GM18502 (cell line): ENCODE data around the gene KCNG3.

Experiments used
- ATAC-seq: cut with Tn5 transposase; IDR thresholded peaks from one replicate; pipeline ENCODE4 v1.9.1; 2021; ENCODE audit warnings: mild to moderate bottlenecking; ENCODE audit not compliant: unreplicated experiment, poor library complexity

The KCNG3 gene, protein sequence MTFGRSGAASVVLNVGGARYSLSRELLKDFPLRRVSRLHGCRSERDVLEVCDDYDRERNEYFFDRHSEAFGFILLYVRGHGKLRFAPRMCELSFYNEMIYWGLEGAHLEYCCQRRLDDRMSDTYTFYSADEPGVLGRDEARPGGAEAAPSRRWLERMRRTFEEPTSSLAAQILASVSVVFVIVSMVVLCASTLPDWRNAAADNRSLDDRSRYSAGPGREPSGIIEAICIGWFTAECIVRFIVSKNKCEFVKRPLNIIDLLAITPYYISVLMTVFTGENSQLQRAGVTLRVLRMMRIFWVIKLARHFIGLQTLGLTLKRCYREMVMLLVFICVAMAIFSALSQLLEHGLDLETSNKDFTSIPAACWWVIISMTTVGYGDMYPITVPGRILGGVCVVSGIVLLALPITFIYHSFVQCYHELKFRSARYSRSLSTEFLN

DNA sequence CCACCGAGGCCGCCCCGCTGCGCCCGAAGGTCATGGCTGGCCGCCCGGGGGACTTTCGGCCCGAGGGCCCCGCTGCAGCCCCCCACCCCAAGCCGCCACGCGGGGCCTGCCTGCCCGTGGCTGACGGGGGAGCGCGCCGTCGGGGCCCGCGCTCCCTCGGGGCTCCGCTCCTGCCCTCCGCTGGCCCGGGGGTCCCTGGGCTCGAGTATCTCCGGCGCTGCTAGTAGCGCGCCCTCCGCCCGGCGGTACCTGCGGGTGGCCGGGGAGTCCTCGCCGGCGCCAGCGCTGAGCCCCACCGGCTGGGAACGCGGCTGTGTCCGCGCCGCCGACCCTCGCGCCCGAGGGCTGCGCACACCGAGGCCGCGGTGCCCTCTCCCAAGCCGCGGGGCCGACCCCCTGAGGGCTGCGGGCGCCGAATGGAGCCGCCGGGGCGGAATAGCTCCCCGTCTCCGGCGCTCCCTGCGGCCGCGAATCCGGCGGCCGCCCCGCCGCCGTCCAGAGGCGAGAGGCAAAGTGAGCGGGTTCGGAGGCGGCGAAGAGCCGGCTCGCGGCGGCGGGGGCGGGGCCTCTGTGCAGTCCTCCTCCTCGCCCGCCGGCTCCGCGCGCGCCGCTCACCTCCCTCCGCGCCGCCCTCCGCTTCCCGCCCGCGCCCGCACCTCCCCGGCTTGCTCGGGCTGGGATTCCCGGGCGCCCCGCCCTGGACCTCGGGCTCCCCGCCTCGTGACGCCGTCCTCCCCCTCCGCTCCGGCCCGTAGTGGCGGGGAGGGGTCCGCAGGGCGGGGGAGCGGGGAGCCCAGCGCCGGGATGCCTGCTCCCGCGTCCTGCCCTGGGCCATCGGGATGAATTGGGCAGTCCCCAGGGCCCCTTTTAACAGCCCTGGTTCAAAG is at the start of gene KCNG3:
Gene KCNG3, minus strand, starts transcription at position 515 of the 887 bp plus-strand sequence. Its CDS starts 481 bp downstream, at position 34.
- ATAC-seq, result peak; percentile 77

DNA sequence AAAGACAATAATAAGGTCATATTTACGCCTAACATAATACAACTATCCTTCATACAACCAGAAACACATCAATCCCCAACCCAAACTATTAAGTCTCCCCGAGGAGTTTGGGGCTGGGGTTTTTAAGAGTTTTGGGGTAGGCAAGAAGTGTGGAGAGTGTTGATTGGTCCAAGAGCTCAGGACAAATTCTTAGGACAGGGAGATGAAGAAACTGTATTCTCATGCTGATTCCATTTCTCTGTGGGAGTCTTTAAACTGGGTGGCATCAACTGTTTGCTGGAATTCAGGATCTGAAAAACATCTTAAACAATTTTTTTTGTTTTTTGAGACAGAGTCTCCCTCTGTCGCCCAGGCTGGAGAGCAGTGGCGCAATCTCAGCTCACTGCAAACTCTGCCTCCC is 49.1 kb upstream of the KCNG3 start:
- ATAC-seq, result no peak

DNA sequence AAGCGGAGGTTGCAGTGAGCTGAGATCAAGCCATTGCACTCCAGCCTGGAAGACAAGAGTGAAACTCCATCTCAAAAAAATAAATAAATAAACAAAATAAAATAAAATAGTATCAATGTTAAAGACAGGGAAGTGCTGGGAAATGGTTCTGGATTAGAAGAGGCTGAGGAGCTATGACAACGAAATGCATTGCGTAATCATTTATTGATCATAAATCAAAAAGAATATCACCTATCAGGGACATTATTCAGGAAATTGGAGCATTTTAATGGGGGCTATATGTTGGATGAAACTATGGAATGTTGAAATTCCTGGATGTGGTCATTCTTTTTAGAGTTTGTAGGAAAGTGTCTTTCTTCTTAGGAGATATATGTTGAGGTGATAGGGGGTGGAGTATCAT is 43.7 kb upstream of the KCNG3 start:
- no peak for ATAC-seq

DNA sequence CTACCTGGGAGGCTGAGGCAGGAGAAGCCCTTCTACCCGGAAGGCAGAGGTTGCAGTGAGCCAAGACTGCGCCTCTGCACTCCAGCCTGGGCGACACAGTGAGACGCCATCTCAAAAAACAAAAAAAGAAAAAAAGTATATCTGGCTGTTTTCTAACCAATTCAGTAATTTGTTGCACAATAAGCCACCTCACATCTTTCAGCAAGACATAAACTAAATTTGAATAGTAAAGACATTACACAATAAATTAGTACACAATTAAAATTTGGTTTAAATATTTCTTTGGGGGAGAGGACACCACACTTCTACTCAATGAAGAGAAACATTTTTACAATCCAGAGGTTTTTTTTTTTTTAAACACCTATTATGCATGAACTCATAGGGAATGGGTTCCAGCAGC is 38.6 kb upstream of the KCNG3 start:
- no peak for ATAC-seq

DNA sequence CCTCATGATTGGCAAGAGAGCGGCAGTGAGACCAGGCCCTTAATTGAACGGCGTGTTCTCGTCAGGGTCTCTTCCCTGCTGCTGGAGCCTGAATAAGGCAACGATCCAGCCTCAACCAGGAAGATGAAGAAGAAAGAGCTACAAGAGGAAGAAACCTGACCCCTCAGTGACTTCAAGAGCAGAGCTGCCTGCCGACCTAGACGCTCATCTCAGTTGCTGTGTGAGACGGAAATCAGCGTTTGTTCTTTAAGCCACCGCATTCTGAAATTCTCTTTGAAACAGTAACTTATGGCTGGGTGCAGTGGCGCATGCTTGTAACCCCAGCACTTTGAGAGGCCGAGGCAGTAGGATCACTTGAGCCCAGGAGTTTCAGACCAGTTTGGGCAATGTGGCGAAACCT is 29.6 kb upstream of the KCNG3 start:
- no peak for ATAC-seq

DNA sequence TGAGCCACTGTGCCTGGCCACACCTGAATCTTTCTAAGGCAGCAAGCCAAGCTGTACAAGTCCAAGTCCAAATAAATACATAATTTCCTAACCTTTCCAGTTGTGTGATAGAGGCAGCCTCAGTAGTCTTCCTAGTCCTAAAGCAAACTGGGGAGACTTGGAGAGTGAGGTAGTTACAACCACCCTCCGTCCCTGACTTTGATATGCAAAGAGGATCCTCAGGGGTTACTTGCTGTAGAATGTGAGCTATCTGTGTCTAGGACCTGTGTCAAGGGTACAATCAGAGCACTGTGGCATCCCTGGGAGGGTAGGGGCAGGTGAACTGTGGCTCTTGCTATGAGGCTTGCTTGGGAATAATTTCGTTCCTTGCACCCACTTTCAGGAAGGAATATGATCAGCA is 28.3 kb upstream of the KCNG3 start:
- no peak for ATAC-seq

DNA sequence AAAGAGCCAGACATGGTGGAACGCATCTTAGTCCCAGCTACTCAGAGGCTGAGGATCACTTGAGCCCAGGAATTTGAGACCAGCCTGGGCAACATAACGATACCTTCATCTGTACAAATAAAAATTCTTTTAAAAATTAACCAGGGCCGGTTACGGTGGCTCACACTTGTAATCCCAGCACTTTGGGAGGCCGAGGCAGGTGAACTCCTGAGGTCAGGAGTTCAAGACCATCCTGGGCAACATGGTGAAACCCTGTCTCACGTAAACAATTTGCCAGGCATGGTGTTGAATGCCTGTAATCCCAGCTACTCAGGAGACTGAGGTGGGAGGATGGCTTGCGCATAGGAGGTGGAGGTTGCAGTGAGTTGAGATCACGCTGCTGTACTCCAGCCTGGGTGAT is 25.8 kb upstream of the KCNG3 start:
- ATAC-seq, result no peak

DNA sequence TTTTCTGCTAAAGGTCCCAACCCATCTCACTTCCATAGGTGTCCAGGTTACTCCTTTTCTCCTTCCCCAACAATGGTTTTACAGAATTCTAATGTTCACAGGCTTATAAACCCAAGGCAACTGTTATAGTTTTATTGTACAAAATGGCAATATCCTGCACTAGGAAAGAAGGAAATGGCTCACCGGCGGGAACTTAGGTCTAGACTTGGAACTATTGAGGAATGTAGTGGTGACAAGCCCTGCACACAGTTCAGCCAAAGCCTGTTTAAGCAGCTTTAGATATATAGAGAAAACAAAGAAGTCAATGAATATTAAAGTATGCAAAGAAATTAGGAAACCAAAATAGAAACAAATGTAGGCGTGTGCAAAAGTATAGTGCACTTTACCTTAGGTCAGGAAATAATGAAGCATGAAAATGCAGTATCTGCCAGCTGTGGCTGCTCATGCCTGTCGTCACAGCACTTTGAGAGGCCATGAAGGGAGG is 22.7 kb upstream of the KCNG3 start:
- ATAC-seq, result no peak

DNA sequence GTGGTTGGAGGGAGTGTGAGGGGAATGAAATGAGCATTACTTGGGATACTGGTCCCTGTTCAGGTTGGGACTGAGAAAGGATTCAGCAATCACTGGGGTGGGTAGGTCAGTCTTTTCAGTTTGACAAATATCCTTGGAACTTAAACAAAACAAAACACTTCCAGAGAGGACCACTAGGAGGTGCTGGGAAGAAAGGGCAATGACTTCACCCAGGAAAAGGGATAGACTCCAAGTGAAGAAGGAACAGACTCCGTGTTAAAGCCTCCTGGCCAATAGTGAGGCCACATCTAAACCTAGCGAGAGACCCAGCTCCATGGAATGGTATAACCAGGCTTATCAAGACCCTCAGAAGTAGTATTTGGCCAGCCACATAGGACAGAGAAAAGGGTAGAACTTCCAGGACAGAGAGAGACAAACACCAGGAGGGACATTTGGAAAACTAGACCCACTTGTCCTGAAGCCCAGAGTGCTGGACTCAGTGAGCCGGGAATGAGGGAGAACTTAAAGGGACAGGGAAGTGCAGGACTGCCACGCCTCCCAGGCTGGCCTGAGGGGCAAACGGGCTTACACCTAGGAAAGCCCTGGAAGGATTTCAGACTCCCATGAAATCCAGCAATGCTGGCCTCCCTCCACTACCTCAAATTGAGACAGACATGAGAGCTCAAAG is 19.6 kb upstream of the KCNG3 start:
- no peak for ATAC-seq

DNA sequence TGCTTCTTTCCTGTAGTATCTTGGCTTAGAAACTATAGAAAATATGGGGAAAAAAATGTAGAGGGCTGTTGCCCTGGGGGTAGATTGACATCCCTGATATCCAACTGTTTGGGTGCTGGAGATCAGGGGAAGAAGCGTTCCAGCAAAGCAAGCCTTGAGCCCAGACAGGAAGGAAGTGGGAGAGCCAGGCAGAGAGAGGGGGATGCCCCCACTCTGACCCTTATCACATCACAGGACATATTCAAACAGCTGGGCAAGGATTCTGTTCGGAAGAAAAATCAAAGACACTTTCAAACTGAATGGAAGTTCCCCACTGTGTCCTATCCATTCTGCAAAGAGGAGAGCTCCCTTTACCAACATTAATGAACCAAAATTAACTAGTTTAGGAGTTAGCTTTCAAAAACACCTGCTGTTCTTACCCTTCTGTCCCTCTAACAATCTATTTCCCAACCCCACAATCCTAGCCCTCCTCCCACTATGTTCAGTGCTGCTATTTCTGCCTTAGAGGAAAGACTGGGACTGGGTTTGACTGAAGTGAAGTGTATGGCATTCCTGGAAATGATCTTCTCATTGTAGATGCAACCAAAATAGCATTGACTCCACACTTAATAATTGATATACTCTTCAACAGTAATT is 16.9 kb upstream of the KCNG3 start:
- ATAC-seq, result no peak

DNA sequence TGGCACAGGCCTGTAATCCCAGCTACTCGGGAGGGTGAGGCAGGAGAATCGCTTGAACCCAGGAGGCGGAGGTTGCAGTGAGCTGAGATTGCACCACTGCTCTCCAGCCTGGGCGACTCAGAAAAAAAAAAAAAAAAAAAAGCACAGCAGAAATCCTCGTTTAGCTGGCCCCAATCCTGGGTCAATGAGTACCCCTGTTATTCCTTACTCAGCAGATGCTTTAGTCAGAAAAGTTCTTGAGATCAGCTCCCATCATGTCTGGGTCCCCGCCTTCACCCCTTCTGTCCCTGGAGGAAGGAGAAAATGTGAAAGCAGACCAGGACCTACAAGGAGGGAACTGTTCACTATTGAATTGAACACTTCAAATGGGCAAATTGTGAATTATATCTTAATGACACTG is 16.4 kb upstream of the KCNG3 start:
- ATAC-seq, result no peak

DNA sequence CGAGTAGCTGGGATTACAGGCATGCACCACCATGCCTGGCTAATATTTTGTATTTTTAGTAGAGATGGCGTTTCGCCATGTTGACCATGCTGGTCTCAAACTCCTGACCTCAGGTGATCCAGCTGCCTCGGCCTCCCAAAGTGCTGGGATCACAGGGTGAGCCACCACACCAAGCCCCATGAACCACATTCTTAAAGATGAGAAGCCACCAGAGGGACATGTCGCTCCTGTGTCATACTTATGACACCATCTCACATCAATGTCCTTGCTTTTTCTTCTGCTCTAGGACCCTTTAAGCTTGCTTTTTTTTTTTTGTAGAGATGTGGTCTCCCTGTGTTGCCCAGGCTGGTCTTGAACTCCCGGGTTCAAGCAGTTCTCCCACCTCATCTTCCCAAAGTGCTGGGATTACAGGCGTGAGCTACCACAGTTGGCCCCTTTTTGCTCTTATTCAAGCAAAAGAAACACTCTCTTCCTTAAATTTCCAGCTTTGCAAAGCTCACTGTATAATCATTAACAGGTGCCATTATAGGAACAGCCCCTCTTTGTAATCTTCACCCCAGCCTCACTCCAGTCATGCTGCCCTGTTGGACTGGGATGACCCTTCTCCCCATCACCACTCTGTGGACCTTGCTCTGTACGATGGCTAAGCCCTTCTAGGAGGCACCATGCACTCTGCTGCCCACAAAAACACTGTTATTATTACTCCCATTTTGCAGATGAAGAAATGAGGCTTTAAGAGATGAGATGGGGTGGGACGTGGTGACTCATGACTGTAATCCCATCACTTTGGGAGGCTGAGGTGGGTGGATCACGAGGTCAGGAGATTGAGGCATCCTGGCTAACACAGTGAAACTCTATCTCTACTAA is 10.8 kb upstream of the KCNG3 start:
- ATAC-seq, result no peak

DNA sequence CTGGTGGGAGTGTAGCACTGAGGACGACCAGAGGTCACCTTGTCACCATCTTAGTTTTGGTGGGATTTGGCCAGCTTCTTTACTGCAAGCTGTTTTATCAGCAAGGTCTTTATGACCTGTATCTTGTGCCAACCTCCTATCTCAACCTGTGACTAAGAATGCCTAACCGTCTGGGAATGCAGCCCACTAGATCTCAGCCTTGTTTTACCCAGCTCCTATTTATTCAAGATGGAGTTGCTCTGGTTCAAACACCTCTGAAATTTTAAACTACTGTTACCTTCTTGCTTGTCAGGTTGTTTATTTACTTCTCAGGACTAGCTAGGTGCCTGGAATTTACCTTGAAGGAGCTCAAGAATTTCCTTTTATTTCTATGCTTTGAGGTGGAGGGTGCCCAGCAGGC is 9.5 kb upstream of the KCNG3 start:
- no peak for ATAC-seq

DNA sequence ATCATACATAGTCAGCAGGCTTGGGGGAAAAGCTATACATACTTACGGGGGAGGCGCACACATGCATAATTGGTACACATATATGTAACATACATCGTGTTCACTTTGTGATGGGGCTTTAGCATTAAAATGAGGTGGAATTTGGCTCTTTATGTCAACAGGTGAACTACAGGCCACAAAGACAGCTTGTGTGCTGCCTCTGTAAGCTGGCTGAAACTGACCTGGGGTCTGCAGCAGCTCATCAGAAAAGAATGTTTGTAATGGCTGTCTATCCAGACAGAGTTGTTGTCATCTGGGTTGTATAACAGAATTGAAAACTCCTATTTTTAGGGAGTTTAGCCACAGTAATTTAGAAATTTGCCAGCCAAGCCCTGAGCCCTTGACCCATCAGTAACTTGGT is 4.7 kb upstream of the KCNG3 start:
- ATAC-seq, result no peak

DNA sequence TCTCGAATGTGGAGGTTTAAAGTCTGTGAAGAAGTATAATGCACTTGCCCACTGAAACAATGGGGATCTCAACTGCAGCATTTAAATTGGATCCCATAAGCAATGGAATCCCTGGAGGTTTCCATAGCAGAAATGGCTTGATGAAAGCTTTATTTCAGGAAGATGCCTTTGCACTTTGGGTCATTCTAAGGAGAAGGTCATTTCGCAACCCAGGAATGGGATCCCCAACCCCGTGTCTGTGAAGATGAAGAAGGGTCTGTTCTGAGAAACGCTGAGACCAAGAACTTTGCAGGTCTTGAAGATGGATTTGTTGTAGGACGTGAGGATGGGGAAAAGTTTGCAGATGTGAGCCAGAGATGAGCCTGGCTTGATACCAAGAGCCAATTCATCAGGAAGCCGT is 1.8 kb upstream of the KCNG3 start:
- ATAC-seq, result no peak

DNA sequence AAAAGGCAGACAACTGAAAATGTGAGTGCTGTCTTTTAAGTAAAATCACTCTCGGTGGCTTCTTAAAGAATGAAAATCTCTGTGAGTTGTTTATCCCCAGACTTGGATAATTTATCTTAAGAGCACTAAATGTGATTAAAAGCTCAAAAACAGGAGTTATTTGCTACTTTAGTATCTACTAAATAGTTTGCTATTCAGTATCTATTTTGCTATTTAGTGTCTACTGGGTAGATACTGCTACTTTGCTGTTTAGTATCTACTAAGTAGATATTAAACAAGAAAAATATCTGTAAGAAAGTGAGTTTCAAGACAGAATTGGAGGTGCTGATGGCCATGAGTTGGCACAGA is 1.4 kb upstream of the KCNG3 start:
- no peak for ATAC-seq

DNA sequence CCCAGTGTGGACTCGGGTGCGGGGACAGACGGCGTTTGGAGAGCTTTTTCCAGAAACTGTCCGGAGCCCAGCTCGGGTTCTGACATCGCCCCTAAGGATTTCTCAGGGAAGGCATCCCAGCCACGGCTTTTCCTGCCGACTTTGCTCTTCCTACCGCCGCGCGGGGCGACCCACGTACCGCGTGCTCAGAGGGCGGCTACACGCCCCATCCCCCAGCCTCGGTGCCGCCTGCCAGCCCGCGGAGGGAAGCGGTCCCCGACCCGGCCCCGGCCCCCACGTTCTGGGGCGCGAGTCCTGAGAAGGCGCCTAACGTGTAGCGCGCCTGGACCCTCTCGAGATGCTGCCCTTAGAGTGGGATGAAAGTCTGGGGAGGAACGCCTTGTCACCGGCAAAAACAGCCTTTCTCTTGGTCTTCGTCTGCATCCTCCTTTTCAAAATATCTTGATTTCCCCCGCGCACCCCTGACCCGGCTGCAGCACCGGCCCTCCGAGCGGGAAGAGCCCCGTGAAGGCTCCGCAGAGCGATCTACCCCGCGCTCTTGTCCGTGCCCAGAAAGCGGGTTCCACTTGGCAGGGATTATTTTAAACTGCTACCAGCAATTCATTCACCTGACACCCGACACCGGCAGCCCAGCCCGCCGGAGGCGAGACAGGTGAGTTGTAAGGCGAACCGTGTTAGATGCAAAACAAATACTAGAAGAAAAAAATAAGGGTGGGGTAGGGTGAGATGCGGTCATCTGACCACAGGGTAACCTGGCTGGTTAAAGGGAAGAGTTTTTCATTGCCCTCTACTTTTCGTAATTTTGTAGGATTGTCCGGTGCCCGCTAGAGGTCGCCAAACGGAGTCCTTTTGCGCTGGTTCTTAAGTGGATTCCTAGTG is 812 bp upstream of the KCNG3 start:
- ATAC-seq, result peak; percentile 54

DNA sequence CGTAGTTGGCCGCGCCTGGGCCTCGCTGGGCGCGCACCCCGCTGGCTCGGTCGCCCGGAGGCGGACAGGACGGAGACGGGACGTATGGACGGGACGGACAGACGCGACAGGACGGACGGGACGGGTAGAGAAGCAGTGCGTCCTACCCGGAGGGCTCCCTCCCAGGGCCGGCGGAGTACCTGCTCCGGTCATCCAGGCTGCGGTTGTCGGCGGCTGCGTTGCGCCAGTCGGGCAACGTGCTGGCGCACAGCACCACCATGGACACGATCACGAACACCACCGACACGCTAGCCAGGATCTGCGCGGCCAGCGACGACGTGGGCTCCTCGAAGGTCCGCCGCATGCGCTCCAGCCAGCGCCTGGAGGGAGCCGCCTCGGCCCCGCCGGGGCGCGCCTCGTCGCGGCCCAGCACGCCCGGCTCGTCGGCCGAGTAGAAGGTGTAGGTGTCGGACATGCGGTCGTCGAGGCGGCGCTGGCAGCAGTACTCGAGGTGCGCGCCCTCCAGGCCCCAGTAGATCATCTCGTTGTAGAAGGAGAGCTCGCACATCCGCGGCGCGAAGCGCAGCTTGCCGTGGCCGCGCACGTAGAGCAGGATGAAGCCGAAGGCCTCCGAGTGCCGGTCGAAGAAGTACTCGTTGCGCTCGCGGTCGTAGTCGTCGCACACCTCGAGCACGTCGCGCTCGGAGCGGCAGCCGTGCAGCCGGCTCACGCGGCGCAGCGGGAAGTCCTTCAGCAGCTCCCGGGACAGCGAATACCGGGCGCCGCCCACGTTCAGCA is 903 bp downstream of the KCNG3 start:
- peak; percentile 13 for ATAC-seq
